Transverse colon (tissue), 1 donor: Measurements from ENCODE around the gene NOBOX.

Source experiments
- EP300 ChIP-seq: sonication (generic); formaldehyde crosslinking; IDR thresholded peaks from one replicate; pipeline ENCODE4 v1.6.1; 2017; ENCODE audit warnings: antibody characterized with exemption, low read depth
- POLR2A ChIP-seq: fragments of 450-650 bp; IDR thresholded peaks from one replicate; pipeline ENCODE4 v1.6.1; 2016; ENCODE audit warnings: antibody characterized with exemption, mild to moderate bottlenecking, moderate library complexity

DNA sequence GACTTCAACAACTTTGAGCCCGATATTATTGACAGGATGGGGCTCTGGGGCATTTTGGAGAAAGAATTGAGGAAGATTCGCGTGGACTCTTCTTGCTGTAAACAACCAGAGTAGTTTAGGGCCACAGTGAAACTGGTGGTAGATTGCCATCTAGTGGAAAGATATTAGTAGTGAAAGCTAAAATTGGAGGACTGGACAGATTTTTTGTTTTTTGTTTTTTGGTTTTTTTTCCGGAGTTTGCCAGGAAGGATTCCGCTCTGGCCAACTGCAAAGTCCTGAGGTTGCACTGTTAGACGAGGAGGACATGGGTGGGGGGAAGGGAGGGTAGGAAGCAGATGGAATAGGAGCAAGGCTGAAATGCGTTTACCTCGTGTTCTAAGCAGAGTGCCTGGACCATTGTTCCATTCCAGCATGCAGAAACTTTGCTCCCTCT lies 11.7 kb downstream of the NOBOX start:
- TF ChIP-seq EP300 (no peak), POLR2A (no peak)
